Stimulated activated CD4-positive, alpha-beta T cell treated with anti-CD3 and anti-CD28 coated beads, Interleukin-1b, Interleukin-23, amount 100 ng/mL, for 48 hours (primary cell): ENCODE data around the gene PTDSS2.
"Not testable (repeated sequence)": the region's sequence is repeated elsewhere in the genome, so short reads cannot be mapped to it uniquely, and the experiment has no call there.

Experiments
- DNase-seq: peaks from one replicate; pipeline ENCODE4 v3.0.0-alpha.2; 2020

Gene PTDSS2

GRCh38 chr11:433641-434040, 16.4 kb upstream of the PTDSS2 start:
- DNase-seq = no peak

DNA sequence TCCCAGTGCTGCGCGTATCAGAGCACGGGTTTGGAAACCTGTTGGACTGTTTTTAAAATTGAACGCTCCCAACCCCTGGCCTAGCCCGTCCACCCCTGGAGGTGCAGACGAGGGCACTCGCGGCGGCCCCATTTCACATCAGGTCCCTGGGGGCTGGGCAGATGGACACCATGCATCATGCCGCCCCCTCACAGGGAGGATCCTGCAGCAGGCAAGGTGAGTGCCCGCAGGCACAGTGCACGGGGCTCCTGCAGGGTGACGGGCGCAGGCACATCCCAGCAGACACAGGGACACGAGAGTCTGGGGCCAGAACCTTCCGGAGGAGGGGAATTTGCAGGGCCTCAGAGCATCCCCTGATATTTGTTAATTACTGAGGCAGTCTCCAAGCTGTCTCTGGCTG, 15.6 kb upstream of the PTDSS2 start:
- no peak for DNase-seq

GRCh38 chr11:434999-435740, 14.9 kb upstream of the PTDSS2 start:
- not testable (repeated sequence) for DNase-seq

DNA sequence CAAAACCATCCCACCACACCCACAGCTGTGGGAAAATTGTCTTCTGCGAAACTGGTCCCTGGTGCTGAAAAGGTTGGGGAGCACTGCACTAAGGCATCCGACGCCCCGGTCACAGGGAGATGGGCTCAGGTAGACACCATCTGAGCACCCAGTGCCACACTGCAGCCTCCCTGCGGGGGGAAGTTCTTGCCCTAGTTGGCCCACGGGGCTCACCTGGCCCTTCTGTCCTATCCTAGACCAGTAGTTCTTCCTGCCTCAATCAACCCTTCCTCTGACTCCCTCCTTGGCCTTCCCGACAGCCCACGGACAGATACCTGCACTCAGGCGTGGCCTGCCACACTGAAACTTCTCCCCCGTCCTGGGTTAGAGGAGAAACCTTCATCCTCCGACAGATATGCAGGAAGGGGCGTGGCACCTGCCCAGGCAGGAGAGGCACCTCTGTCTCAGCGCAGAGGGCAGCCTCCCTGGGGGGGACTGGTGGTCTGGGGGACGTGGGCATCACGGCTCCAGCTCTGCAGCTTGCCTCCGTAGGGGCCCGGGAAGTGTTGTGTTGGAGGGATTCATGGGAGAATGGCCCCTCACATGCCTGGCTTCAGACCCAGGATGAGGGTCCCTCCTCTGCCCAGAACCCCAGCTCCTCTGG, 12.7 kb upstream of the PTDSS2 start:
- DNase-seq = no peak

- DNase-seq = no peak
Measured at GRCh38 chr11:438101-438844, 11.8 kb upstream of the PTDSS2 start.

GRCh38 chr11:439315-440064, 10.6 kb upstream of the PTDSS2 start:
- no peak for DNase-seq

DNA sequence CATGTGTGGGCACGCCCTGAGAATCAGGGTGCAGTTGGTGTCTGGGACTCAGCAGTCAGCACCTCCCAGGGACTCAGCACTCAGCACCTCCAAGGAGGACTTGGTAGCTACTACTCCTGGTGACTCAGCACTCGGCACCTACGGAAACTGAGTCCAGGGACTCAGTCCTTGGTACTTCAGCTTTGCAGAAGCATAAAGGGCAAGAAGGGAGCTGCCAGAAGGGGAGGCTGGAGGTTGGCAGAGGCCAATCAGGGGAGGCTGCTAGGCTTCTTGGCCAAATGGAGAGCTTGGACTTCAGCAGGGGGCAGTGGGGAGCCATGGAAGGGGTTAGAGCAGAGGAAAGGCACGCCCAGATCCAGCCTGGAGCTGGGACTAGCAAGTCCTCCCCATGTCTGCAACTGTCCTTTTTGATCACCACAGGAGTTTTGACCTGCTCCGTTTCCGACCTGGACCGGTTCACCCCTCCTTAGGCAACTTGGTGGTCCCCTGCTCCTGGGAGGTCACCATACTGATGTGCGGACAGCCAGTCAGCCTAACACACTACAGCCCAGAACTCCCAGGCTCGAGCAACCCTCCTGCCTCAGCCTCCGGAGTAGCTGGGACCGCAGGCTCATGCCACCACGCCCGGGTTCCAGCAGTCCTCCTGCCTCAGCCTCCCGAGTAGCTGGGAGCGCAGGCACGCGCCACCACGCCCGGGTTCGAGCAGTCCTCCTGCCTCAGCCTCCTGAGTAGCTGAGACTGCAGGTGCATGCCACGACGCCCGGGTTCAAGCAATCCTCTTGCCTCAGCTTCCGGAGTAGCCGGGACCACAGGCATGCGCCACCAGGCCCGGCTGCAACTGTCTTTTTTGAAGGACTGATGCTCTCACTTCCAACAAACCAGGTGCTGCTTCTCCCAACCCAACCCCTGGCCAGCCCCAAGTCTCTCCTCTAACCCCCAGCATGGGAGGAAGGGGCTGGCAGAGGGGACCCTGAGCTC, 9.7 kb upstream of the PTDSS2 start:
- DNase-seq = no peak

GRCh38 chr11:441043-441417, 9.0 kb upstream of the PTDSS2 start:
- DNase-seq = no peak

- DNase-seq = peak; percentile 62
Measured at GRCh38 chr11:441418-442274, 8.4 kb upstream of the PTDSS2 start, which contains the start of gene ANO9. Gene ANO9, minus strand, starts transcription at chr11:442011. Its CDS starts 85 bp downstream, at chr11:441926.

- DNase-seq = no peak
Measured at GRCh38 chr11:442611-443081, 7.4 kb upstream of the PTDSS2 start.

DNA sequence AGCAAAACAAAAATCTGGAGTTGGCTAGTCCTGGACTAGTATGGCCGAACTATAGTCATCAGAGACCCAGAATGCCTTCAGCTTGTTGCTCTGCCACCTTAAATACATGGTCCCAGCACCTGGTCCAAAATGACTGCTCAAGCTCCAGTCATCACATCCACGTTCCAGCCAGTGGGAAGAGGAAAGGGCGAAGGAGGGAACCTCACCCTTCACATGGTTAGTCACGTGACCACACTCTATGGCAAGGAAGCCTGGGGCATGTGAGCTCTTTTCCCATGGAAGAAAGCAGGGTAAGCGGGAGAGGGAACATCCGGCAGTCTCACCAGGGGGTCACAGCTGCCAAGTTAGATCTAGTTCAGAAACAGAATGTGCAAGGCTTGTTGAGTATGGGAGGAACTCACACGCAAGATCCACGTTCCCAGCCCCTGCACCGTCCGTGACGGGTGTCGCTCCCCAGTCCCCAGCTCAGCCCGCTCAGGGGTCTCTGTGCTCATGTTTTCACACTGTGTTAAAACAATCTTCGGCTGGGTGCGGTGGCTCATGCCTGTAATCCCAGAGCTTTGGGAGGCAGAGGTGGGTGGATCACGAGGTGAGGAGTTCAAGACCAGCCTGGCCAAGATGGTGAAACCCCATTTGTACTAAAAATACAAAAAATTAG, 6.4 kb upstream of the PTDSS2 start:
- DNase-seq = no peak

DNA sequence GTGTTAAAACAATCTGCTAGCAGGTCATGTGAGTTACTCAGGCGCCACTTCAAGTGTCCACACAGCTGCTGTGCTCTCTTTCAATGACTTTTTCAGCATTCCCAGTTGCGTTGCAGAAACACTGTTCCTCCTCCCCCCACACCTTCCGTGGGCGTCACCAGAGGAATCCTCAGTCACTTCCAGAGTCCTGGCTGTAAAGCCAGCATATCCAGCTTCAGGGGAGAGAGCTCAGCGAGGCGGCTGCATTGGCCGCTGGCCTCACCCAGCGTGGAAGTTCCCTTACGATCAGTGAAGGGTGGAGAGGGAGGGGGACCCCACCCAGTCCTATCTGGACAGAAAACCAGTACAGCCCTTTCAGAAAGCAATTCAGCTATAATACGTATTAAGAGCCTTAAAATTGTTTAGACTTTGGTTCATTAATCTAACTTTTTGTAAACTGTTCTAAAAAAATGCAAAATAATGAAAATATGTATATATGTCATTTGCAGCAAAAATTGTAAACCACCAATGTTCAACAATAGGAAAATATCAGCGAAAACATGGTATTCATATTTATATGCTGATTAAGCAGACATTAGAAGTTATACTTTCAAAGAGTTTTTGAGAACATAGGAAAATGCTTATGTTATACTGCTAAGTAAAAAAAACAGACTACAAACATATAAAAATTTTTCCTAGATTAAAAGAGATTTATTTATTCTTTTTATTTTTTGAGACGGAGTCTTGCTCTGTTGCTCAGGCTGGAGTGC, 5.5 kb upstream of the PTDSS2 start:
- DNase-seq = no peak

DNA sequence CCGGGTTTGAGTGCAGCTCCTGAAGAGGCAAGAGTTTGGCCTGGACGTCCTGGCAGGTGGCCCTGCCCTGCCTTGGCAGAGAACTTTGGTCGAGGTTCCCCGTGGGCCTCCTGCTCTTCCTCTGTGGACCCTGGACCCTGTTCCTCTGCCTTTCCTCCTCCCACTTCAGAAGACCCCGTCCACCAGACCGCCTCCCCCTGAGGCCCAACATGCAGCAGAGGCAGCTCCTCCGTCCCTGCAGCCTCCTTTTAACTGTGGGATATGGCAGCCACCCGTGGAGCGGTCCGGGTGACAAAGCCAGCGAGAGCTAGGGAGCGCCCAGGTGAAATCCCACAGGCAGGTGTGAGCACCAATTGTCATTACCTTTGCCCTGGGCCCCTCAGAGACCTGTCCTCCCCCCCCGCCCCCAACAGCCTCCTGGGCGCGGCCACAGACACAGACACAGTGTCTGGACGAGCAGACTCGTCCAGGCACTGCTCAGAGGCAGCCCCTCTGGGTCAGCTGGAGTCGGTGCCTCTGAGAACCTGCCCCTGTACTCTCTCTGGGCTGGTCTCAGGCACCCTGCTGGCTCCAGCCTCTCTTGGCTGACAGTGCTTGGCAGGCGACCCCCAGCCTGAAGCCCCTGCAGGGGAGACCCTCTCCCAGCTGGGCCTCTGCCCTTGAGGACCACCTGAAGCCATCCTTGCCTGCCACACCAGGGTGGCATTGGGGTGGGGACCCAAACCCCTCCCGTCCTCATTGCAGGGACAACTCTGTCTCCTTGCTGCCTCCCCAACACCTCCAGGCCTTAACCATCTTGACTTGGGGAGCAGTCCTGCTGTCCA, 4.1 kb upstream of the PTDSS2 start:
- no peak for DNase-seq

- no peak for DNase-seq
Measured at GRCh38 chr11:446891-447290, 3.2 kb upstream of the PTDSS2 start.

DNA sequence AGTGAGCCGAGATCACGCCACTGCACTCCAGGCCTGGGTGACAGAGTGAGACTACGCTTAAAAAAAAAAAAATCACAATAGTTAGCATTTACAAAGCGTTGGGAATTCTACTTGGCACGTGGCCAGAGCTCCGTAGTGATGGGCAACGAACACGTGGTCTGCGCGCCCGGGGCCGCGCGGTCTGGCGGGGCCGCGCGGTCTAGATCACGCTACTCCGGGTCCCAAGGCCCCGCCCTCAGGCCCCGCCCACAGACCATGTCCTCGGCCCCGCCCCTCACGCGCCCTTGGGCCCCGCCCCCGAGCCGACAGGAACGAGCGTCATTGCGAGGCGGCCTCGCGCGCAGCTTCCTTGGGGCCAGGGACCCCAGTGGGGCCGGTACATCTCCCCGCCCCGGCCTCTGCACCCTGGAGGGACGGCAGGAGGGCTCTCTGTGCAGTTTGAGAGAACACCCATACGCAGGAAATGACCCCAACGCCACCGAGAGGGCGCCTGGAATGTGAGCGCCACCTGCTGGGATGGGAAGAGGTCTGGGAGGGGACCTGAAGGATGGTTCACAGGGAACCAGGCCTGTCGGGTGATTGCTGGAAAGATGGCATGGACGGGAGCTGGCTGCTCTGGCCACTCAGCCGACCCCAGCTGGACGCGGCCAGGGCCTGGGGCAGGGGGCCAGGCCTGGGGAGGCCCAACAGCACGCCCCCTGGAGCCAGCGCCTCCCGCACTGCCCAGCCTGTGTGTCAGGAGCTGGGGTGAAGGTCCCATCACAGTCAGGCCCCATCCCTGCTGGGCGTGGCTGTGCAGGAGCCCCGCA, 2.0 kb upstream of the PTDSS2 start:
- peak; percentile 95 for DNase-seq

DNA sequence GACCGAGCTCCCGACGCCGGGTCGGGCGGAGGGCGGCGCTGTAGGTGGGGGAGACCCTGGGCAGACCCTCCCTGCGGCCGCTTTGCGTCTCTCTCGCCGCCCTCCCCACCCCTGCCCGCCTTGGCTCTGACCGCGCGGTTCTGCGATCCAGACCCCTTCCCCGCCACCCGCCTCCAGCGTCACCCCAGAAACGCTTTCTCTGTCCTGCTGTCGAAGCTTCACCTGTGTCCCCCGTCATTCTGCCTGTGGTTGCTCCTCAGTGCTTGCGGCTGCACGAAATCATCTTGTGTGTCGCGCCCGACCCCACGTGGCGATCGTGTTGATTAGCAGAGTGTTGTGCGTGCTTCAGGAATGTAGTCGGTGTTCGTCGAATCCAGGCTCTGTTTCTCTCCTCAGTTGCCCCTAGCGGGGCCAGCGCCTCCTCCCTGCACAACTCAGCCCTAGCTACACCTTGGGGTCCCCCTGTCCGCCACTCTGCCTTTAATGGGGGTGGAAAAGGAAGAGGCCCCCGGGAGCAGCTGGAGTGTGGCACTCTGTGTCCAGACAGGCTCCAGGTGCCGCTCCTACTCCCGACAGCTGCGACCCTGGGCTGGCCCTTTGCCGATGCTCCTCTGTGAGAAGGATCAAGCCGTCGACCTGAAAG, 851 bp downstream of the PTDSS2 start:
- DNase-seq = peak; percentile 78

GRCh38 chr11:451738-452137, 1.7 kb downstream of the PTDSS2 start:
- DNase-seq = no peak
